Pulmonary artery endothelial cell (primary cell): ENCODE data around the gene CROCC2. TPM values are rescaled to one million over a fixed set of nuclear protein-coding genes. Genes with fewer than 3 reads are reported as not detected.

Source experiments
- DNase-seq: peaks from one replicate; pipeline ENCODE4 v3.0.0-alpha.2; 2011; ENCODE audit warnings: low read depth, low spot score
- total RNA-seq: library from RNA; depleted of rRNA; stranded (reverse); fragments of >200 nt; gene quantifications from 2 replicates; pipeline ENCODE4 v1.2.3, GENCODE V29; 2014

CROCC2 gene
- total RNA-seq, 1 donor from 2014 or later: not detected

DNA sequence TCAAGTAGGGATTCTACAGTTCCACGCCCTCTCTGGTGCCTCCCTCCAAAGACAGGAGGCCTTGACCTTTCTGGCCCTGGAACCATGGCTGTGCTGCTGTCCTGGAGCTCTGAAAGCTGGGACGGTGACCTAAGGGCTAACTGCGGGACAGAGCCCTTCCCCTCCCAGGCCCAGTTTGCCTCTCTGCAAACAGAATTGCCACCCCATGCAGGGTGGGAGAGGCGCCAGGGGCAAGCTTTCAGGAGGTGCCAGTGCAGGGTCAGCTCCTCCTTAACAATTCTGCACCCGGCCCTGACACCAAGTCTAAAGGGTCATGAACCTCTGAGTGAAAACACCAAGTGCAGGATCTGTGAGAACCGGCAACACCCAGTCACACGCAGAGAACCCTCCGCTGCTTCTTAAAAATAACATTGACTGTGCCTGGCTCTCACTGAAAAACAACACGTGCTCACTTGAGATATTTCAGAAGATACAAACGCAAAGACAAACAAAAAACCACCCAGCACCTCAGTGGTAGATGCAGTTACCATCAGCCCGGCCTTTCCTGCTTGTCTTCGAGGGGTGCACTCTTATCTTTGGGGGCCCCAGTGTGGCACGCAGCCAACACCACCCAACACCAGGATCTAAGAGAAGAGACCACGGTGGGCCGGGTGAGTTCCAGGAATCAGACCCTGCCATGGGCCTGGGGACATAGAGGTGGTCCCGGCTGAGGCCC is 91.2 kb downstream of the CROCC2 start:
- DNase-seq: no peak

DNA sequence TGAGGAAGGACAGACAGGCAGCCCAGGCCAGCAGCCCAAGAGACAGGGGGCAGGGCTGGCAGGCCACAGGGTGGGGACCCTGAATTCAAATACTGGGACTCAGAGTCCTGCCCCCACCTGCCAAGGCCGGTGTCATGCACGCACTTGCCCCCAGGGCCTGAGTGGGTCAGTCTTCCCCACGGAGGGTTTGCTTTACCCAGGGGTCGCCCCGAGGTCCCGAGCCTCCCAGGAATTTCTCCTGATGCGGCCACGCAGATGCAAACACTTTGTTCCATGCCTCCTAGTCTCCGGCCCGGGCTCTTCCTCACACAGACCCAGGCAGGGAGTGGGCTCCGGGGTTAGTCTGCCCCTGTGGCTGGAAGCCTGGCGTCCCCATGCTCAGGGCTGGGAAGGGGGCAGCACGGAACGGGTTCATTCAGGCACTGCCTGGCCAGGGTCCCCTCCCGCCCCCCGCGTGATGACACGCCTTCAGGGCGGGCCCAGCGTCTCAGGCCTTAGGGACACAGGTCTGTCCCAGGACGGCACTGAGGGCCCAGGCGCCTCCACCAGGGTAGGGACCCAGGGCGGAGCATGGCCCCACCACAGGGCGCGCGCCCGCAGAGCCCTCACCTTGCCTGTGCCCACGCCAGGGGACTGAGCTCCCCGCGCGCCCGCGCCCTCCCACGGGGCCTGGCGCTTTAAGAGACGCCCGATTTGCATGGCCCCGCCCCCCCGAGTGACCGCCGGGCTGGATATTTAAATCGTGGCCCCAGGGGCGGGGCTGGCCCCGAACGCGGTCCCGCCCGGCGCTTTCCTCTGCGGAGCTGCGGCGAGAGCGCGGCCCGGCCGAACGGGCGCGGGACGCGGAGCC is 91.9 kb downstream of the CROCC2 start, which contains the start of gene SNED1:
Gene SNED1, plus strand, starts transcription at position 763 of the 850 bp plus-strand sequence. CDS start 220 bp downstream, outside the sequence.
- peak; percentile 43 for DNase-seq

DNA sequence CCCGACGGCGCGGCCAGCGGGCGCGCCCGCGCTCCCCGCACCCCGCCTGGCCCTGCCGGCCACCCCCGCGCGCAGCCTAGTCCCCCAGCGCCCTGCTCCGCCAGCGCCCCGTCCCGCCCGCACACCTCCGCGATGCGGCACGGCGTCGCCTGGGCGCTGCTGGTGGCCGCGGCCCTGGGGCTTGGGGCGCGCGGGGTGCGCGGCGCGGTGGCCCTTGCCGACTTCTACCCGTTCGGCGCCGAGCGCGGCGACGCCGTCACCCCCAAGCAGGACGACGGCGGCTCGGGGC is 92.5 kb downstream of the CROCC2 start:
- no peak for DNase-seq

DNA sequence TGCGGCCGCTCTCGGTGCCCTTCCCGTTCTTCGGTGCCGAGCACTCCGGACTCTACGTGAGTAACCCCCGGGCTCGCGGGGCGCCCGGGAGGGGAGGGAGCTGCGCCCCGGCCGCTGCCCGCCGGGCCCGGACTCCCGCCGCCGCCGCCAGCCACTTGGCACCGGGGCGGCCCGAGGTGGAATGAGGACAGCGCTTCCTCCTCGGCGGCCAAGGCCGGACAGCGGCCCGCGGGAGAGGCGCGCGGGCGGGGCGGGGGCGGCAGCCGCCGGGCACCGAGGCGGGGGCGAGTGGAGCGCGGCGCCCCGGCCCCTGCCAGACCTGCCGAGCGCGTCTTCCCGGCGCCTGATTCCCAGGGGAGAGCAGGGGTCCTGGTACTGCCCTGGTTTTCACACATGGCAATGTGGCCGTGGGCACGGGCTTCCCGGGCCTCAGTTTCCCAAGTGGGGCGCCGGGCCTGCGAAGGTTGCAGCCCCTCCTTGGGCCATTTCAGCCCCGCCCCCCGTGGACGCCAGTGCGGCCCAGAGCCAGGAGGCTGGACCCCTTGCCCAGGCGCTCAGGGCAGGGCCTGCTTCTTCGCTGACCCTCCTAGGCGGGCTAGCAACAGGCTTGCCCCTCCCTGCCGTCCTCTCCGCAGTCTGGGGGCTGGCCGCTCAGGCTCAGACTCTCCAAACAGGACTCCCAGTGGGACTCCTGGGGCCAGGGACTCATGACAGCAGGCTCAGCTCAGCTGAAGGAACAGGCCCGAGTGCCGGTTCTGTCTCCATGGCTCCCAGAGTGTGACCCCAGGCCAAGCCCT is 93.1 kb downstream of the CROCC2 start:
- no peak for DNase-seq

DNA sequence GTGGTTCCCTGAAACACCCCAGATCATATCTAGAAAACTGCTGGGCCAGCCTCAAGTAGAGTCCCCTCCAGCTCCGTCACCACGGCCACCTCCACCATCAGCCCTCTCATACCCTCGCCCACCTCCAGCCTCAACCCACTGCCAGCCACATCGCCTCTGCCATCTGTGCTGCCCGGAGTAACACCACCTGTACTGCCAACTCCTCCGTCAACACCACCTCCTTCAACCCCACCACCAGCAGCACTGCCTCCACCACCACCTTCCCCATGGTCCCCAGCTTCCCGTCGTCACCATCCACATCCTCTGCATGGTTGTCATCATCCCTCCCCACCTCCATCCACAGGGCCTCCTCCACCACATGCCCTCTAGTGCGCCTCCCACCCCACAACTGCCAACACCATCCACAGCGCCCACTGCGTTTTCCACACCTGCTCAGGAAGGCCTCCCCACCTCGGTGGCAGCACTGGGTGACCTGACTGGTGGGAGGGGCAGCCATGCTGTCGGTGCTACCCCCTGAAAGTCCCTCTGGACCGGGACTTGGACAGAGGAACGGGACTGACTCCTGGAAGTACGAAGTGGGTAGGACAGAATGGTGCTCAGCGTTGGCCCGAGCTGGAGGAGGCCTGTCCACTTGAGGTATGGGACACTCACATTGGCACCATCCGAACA is 93.9 kb downstream of the CROCC2 start:
- DNase-seq: no peak

DNA sequence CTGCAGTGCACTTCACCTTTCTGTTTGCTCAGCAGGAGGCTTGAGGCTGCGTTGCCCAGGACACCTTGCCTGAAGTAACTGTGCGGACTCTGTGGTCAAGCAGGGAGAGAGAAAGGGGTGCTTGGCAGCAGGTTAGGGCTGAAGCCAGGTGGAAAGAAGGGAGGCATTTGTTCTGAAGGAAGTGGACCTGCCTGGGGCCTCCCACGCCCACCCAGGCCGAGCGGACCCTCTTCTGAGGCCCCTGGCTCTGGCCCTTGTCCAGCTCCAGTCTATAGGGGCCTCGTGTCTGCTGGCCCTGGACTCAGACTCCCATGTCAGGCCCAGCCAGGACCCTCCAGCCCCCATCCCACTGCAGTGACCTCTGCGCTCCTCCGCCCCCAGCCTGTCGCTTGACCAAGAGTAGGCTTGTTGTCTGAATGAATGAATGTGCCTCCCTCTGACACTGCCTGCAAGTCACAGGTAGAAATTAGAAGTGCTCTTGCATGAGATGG is 94.7 kb downstream of the CROCC2 start:
- no peak for DNase-seq

DNA sequence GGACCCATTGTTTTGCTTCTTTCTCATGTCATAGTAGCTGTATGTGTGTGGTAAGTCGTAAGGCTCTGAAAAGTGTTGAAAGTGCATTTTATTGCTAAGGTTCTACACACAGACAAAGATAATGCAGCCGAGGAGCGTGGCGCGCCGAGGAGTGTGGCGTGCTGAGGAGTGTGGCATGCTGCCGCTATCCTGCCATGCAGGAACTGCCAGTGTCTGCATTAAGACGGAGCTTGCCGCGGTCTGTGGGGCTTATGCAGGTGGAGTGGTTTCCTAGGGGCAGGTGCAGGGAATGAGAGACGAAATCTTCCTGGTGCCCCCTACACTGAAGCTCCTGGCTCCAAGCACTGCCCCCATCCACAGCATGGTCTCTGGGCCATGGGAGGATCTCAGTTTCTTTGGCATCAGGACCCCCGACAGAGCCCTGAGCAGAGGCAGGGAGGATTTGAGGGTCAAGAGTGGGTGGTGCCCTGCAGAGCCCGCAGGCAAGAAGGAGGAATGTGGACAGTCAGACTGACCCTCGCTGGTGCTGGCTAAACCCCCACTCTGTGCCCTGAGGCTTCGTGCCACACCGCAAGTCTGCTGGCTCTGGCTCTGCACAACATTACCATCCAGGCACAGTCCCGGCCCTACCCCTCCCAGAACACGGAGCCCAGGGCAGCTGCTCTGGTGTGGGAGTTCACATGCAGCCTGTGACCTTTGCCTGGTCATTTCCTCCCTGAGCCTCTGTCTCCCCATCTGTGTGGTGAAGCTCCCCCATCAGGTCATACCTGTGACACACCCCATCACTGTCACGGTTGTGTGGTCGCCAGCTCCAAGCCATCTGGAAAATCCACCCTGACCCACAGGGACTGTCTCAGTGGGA is 95.5 kb downstream of the CROCC2 start:
- no peak for DNase-seq

DNA sequence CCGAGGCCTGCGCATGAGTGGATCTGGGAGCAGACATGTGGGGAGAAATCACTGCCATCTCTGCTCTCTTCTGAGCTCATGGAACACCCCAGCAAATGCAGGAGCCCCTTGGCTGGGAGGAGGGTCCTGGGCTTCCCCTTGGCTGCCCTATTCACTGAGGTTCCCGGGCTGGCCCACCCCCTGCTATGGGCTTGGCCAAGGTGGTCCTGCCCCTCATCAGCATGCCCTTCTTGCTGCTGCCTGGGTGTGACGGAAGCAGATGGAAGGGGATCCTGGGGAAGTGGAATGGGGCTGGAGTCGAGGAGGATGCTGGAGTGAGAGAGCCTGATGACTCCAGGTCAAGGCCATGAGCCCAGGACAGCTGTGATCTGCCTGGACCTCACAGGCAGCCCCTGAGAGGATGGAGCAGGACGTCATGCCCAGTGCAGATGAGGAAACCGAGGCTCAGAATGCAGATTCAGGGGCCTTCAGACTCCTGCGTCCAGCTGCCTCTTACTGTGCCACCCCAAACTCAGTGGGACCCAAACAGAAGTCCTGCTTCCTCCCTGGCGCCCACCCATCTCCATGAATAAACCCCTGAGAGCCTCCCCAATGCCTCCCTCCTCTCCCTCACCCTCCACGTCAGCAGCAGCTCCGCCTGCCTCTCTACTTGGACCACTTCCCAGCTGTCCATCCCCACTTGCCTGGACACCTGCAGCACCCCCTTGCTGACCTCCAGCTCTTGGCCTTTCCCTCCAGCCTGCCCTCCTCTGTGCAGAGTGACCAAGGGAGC is 96.3 kb downstream of the CROCC2 start:
- no peak for DNase-seq

DNA sequence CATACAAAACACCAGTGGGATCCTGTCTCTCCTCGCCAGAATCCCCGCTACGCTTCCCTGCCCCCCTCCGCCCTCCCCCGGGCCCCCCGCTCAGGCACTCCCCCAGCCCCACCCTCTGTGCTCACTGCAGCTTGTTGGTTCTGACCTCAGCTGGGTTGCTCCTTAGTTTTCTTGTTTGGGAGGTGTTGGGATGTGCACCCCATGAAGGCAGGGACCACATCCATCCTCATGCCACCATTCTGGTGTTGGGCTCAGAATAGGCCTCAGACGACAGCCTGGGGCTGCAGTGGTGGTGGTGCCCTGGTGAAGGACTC is 96.9 kb downstream of the CROCC2 start:
- DNase-seq: no peak

DNA sequence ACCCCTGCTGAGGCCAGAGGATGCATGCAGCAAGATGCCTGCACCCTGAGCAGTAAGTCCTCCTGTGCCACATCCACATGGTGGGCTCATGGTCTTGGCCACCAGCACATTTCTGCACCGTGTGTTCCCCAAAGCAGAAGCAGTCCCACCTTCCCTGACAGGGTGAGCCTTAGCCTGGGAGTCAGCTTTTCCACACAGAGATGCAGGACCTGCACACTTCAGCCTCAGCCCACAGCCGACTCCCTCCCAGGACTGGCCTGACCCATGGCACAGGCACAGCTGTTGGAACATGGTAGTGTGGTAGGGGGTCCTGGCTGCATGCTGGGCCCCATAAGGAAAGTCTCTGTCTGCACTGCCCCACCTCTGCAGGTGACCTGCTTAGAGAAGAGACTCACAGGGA is 97.2 kb downstream of the CROCC2 start:
- DNase-seq: no peak

DNA sequence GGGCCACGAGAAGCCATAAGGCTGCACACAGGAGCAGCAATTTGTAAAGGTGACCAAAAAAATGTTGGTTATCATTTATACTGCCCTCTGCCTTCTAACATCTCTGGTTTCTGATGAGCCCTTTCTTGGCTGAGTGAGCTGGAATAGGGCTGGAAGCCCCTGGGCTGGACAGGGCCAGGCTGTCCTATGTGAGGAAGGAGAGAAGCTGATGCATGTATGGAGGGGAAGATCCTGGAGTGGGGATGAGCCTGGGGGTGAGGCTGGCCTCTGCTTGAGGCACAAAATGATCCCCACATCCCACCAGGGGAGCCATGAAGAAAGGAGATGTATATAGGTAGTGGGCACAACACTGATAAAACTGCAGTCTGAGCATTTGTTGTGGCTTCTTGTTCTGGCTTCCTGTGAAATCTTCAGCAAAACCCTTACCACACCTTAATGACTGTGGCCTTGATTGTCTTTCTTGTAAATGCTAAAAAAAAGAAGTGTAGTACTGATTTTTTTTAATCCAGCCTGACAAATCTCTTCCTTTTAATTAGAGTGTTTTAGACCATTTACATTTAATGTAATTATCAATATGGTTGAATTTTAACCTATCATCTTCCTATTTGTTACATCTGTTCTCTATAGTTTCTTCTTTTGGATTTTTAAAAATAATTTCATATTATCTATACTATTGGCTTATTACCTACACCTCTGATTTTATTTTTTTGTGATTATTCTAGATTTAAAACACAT is 97.9 kb downstream of the CROCC2 start:
- DNase-seq: no peak

DNA sequence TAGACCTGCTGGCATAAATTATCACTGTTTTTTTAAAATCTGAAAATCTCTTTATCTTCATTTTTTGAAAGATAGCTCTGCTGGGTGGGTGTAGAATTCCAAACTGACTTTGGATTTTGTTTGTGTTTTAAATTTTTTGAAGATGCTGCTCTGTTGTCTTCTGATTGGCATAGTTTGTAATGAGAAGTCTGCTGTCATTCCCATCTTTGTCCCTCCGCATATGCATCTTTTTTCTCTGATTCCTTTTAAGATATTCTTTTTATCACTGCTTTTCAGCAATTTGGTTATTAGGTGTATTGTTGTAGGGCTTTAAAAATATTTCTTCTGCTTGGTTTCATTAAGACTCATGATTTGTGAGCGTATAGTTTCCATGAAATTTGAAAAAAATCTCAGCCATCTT is 99.4 kb downstream of the CROCC2 start:
- DNase-seq: no peak

DNA sequence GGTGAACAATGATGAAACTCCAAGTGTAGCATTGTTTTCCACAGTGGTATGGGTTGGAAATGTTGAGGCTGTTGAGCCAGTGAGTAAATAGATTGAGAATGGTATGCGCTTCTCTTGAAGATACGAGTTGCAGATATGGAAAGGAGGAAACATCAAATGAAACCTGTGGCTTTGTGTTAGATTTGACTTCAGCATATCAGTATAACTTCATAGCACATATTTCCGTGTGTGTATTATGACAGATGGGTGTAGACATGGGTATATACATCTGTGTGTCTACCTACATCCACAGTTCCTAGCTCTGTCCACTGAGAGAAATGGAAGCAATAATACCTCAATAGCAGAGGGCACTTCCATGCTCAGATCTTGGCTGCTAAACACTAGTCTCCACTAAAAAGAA is 100.3 kb downstream of the CROCC2 start:
- DNase-seq: no peak

DNA sequence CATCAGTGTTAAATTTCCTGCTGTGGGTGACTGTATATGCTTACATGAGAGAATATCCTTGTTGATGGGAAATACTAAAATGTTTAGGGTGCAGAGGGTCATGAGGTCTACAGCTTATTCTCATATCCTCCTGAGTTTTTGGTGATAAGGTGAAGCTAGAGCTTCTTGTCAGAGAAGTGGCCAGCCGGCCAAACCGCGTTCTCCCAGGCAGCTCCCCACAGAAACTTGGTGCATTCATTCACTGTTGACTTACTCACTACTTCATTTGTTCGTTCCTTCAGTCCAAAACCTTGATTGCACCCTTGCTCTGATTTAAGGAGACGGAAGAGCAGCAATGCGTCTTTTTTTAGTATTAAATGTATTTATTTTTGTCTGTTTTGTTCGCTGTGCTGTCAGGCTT is 101.0 kb downstream of the CROCC2 start:
- DNase-seq: no peak

DNA sequence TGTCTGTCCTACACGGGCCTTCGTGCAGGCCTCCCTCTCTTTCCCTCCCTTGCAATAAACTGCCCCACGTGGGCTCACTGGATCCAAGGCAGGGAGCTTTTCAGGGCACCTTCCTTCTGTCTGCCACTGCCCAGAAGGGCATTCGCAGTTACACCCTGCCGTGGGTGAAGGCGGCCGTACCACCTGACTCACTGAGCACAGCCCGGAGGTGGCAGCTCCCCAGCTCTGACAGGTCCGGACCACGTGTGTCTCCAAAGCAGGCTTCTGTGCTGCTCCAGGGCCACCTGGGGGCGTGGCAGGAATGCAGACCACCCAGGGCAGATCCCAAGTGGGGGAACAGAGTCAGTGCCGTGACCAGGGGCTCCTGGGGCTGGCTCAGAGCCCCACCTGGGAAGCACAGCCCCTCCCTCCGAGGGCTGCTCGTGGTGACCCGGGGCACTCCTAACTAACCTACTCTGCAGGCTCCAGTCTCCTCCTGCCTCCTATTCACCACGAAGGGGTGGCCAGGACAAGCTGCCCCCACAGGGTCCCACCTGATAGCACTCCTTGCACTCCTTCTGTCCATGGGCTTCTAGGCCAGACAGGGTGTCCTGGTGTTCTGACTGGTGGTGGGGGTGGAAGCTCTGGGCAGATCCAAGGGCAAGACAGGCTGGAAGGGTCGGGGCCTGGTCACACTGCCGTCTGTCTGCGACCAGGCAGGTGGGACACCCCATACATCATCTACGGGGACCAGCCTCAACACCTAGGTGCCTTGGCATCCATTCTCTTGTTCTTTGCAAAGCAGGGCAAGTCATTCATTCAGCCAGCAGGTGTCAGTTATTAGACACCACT is 102.0 kb downstream of the CROCC2 start:
- DNase-seq: no peak

DNA sequence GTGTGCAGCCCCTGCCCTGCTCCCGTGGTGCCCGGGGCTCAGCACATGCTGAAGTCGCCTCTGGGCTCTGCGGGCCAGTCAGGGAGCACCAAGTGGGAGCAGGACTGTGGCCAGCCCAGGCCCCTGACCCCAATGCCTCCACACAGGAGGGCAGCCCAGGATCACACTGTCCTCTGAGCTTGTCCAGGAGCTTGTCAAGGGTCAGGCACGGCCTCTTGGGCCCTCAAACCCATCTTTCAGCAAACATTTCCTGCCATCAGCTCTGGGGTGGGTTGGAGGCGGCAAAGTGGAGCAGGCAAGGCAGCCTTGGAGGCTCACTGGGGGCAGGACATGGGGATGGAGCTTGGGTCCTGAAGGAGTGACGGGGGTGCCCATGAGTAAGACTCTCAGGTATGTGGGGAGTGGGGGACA is 102.6 kb downstream of the CROCC2 start:
- DNase-seq: no peak

DNA sequence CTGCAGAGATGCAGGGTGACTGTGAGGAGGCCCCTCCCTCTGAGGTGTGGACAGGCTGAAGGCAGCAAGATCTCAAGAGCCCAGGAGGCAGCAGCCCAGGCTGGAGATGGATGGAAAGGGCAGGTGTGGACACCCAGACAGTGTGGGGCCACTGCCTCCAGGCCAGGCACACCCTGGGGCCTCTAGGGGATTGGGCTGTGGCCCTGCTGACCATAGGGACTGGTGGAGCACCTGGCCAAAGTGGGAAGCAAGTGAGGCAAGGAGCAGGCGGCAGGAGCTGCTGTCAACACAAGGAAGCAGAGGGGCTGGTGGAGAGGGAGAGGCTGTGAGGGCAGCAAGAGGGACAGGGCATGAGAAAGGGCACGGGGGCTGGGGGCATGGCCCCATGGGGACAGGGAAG is 103.1 kb downstream of the CROCC2 start:
- no peak for DNase-seq
